ENCODE results near the gene HCFC2. TPM values are rescaled to one million over a fixed set of nuclear protein-coding genes. Genes with fewer than 3 reads are reported as not detected.

The HCFC2 gene
- total RNA-seq, 1 donor from 2014 or later: 9.8 TPM

DNA sequence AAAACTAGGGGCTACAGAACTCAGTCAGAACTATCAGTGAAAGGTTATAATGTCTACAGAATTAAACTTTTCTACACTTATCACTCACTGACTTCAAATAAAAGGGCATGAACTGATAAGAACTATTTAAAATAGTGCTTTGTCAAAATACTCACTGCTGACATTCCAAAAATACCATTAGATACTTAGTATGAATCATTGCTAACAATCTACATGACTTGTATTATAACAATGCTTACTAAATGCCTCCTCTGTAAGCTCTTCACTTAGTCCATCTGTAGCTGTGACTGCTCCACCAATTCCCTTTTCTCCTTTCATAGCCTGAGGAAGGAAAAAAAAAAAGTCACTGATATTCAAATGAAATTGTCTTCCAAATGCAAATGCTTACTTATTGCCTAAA lies 56.7 kb downstream of the HCFC2 start:
- no peak for DNase-seq (ENCODE audit: low spot score in 2 of 2)
- no peaks in the 10 kb centered on the region for H3K27me3 ChIP-seq
- peaks cover 42 to 80% of the 10 kb centered on the region in 2 donors for H3K36me3 ChIP-seq
- H3K4me1 ChIP-seq: peaks cover 0 to 4% of the 10 kb centered on the region in 2 donors
- intact Hi-C loops (cut with DNase I): no loop called here
- TF ChIP-seq, protein P1, sequence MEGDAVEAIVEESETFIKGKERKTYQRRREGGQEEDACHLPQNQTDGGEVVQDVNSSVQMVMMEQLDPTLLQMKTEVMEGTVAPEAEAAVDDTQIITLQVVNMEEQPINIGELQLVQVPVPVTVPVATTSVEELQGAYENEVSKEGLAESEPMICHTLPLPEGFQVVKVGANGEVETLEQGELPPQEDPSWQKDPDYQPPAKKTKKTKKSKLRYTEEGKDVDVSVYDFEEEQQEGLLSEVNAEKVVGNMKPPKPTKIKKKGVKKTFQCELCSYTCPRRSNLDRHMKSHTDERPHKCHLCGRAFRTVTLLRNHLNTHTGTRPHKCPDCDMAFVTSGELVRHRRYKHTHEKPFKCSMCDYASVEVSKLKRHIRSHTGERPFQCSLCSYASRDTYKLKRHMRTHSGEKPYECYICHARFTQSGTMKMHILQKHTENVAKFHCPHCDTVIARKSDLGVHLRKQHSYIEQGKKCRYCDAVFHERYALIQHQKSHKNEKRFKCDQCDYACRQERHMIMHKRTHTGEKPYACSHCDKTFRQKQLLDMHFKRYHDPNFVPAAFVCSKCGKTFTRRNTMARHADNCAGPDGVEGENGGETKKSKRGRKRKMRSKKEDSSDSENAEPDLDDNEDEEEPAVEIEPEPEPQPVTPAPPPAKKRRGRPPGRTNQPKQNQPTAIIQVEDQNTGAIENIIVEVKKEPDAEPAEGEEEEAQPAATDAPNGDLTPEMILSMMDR (IDR thresholded peaks at IDR 0.05): no peak
- no peak overlapping the region for H3K27ac ChIP-seq
- no peak overlapping the region for H3K4me3 ChIP-seq
- no peaks in the 10 kb centered on the region for H3K9me3 ChIP-seq

DNA sequence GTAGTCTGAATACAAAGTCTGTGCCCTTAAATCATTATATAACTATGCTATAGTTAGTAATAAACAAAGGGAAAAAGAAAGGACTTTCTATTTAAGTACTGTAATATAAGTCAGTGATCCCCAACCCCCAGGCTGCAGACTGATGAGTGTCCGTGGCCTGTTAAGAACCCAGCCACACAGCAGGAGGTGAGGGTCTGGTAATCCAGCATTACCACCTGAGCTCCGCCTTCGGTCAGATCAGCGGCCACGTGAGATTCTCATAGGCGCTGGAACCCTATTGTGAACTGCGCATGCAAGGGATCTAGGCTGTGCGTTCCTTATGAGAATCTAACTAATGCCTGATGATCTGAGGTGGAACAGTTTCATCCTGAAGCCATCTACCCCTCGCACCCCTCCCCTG lies 58.0 kb downstream of the HCFC2 start:
- Histone ChIP-seq H3K4me1 (peaks cover 0 to 4% of the 10 kb centered on the region in 2 donors), H3K27me3 (no peaks in the 10 kb centered on the region), H3K4me3 (no peak overlapping the region), H3K9me3 (no peaks in the 10 kb centered on the region), H3K36me3 (peaks cover 42 to 89% of the 10 kb centered on the region in 2 donors), H3K27ac (no peak overlapping the region)
- TF ChIP-seq, protein P1 (IDR thresholded peaks at IDR 0.05): no peak
- intact Hi-C loops (cut with DNase I): no loop called here
- DNase-seq (ENCODE audit: low spot score in 2 of 2): no peak

DNA sequence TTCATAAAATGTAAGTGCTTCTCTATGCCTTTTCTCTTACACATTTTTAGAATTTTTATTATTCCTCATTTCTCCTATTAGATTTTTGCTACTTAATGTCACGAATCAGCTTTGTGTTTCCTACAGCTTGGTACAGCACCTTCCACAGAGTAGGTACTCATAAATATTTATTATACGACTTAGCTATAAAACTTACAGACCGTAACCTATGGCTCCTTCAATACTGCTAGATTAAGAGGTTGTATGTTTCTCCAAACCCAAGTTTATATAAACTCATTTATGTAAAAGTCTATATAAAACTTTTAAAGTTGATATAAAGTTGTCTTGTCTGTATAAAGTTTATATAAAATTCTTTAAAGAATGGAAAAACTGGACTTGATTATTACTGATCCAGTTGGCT lies 62.2 kb downstream of the HCFC2 start:
- no peak for DNase-seq (ENCODE audit: low spot score in 2 of 2)
- peaks cover 35 to 74% of the 10 kb centered on the region in 2 donors for H3K36me3 ChIP-seq
- H3K27me3 ChIP-seq: no peaks in the 10 kb centered on the region
- H3K4me1 ChIP-seq: peaks cover 0 to under 1% of the 10 kb centered on the region in 2 donors
- H3K27ac ChIP-seq: no peak overlapping the region
- TF ChIP-seq, protein P1 (IDR thresholded peaks at IDR 0.05): no peak
- intact Hi-C loops (cut with DNase I): no loop called here
- no peak overlapping the region for H3K4me3 ChIP-seq
- H3K9me3 ChIP-seq: no peaks in the 10 kb centered on the region

DNA sequence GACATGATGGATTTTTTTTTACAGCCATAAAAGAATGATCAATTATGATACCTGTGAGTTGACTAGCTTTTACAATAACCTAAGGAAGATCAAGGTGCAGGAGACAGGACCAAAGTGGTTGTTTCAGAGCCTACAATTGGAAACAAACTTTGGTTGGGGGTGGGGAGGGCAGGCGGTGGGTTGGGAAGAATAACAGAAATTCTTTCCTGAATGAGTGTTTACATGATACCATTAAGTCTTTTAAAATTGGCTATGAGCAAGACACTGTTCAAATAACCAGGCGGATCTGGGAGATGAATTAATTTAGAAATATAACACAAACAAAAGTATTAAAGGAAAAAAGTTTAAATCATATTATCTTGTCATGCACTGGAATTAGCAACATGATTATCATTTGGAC lies 66.4 kb downstream of the HCFC2 start:
- no peak overlapping the region for H3K27ac ChIP-seq
- no peak overlapping the region for H3K4me3 ChIP-seq
- H3K27me3 ChIP-seq: no peaks in the 10 kb centered on the region
- no peak for DNase-seq (ENCODE audit: low spot score in 2 of 2)
- peaks cover 0 to 15% of the 10 kb centered on the region in 2 donors for H3K4me1 ChIP-seq
- intact Hi-C loops (cut with DNase I): no loop called here
- peaks cover 18 to 52% of the 10 kb centered on the region in 2 donors for H3K36me3 ChIP-seq
- H3K9me3 ChIP-seq: no peaks in the 10 kb centered on the region
- TF ChIP-seq, protein P1 (IDR thresholded peaks at IDR 0.05): no peak

DNA sequence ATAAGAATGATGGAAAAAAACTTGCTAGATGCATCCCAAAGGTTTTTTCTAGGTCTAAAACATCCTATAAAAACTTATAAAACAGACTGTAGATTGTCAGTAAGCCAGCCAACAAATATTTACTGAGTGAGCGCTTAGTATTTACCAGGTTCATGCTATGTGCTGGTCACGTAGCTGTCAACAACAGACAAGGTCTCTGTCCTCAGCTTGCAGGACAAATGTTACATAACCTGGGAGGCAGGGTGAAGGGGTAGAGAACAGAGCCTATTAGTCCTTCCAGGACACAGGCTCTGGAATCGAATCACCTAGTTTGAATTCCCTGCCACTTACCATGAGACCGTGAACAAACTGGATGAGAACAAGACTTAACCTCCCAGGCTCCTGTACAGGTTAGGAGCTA lies 67.3 kb downstream of the HCFC2 start:
- Histone ChIP-seq H3K4me1 (peaks cover 0 to 20% of the 10 kb centered on the region in 2 donors), H3K4me3 (no peak overlapping the region), H3K36me3 (peaks cover 18 to 44% of the 10 kb centered on the region in 2 donors), H3K27ac (no peak overlapping the region), H3K9me3 (no peaks in the 10 kb centered on the region), H3K27me3 (no peaks in the 10 kb centered on the region)
- DNase-seq (ENCODE audit: low spot score in 2 of 2): no peak
- TF ChIP-seq, protein P1 (IDR thresholded peaks at IDR 0.05): no peak
- intact Hi-C loops (cut with DNase I): no loop called here
